GM19238 (cell line): ENCODE data around the gene RNU1-4.
"Not testable (repeated sequence)": the region's sequence is repeated elsewhere in the genome, so short reads cannot be mapped to it uniquely, and the experiment has no call there.

ENCODE experiments used
- DNase-seq: peaks from one replicate; pipeline ENCODE4 v3.0.0; 2011; ENCODE audit warnings: low spot score; ENCODE audit not compliant: insufficient read length

RNU1-4 gene

DNA sequence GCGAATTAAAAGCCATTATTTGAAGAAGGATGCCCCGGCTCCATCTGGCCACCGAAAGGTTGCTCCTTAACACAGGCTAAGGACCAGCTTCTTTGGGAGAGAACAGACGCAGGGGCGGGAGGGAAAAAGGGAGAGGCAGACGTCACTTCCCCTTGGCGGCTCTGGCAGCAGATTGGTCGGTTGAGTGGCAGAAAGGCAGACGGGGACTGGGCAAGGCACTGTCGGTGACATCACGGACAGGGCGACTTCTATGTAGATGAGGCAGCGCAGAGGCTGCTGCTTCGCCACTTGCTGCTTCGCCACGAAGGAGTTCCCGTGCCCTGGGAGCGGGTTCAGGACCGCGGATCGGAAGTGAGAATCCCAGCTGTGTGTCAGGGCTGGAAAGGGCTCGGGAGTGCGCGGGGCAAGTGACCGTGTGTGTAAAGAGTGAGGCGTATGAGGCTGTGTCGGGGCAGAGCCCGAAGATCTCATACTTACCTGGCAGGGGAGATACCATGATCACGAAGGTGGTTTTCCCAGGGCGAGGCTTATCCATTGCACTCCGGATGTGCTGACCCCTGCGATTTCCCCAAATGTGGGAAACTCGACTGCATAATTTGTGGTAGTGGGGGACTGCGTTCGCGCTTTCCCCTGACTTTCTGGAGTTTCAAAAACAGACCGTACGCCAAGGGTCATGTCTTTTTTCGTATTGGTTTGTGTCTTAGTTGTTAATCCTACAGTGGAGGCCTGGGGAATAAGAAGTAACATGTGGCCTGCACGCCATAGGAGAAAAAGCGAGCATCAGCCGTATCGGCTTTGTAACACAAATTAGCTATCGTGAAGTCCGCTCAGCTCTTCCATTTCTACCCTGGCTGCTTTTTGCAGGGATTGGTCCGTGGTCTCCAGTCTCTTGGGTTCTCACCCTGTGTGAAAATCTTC is at the start of gene RNU1-4:
TSS of gene RNU1-4 (plus strand) at position 470 of the 918 bp plus-strand sequence.
- not testable (repeated sequence) for DNase-seq

DNA sequence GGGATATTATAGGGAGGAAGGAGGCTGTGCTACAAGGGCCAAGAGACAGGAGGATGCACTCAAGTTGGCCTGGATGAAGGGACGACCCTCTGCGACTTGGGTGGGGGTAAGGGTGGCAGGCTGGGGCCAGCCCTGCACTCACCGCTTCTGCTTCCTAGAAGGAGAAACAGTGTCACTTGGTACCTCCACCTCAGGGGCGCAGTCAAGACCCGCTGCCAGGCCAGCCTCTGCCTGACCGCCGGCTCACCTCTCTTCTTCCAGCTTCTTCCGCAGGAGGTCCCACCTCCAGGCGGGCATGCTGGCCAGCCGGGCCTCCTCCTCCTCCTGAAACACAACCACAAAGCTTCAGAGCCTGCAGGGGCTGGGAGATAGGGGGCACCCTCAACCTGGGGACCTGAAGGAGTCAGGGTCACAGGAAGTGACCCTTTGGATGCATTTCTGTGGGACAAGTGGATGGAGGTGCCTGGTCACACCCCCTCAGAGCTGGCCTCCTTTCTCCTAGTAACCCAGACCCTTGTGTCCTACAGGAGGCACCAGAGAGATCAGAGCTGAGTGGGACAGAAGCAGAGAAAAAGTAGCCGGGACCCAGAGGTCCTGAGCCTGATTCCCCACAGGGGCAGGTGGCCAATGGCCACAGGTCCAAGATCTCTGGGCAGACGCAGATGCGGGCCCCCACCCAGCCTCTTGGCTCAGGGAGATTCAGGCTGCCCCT is 49.2 kb upstream of the RNU1-4 start:
- DNase-seq = not testable (repeated sequence)

DNA sequence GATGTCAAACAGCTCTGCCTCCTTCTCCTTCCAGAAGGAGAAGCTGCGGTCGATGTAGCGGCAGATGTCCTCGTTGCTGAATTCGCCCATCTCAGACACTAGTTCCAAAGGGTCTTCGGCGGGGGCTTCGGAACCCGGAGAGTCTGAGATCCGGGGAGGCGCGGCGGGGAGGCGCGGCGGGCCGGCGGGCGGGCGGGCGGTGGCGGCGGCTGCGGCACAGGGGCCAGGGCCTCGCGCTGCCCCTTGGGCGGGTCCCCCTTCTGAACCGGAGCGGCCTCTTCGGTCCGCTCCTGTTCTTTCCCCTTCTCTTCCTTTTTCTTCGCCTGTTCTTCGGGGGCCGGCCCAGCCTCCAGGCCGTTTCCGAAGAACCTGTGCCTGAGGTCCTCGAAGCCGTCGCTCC is 48.0 kb upstream of the RNU1-4 start:
- not testable (repeated sequence) for DNase-seq

DNA sequence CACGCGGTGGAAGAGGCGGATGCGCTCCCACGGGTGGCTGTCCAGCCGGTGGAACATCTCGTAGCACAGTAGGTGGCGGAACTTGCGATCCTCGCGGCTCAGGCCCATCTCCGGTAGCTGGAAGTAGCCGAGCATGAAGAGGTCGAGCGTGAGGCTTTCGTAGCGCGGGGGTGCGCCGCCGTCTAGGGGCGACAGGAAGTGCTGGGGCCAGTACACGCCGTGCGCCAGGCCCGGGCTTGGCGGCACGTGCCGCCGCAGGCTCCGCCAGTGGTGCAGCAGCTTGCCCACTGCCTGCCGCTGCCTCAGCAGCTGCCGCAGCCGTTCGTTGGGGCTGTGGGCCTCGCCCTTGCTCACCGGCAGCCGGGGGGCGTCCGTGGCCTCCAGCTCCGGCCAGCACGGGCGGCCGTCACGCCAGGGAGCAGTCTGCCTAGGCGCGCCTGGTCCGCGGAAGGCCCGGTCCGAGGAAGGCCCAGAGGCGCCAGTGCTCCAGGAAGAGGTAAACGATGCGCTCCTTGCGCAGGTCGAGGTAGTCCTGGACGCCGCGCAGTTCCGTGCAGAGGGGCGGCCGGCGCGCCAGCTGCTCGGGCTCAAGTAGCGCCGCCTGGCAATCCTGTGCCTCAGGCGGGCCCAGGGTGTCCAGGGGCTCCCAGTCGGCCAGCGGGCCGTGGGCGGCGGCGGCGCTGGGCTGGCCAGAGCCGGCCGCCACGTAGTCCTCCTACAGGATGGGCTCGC is 47.4 kb upstream of the RNU1-4 start:
- DNase-seq = not testable (repeated sequence)

DNA sequence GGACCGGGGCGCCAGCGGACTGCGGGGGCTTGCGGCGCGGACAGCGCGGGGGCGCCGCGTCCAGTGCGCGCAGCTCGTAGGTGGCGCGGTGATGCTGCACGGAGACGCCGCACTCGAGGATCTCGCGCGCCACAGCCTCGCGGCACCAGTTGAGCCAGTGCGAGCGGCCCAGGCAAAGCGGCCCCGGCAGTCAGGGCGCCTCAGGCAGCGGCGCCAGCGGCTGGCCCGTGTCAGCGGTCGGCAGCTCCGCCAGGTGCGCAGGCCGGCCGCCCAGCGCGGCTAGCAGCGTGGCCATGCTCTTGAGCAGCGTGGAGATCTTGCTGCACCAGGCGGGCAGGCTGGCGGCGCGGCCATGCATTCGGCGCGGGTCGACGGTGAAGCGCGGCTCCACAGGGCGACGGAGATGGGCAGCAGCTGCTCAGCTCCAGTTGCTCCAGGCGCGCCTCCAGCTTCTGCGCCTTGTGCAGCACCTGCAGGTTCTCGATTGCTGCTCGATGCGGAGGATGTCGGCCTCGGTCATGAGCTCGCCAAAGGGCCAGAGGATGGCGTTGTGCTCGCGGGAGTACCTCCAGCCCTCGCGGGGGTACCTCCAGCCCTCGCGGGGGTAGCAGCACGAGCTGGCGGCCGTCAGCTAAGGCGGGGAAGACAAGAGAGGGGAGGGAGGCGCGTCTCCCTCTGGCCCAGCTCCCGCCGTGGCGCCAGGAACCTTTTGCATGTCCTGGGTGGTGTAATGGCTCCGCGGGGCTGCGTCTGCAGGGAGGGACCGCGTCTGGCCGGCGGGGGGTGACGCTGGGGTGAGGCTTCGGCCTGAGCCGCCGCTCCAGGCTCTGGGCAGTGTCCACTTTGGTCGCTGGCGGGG is 46.6 kb upstream of the RNU1-4 start:
- DNase-seq = not testable (repeated sequence)

DNA sequence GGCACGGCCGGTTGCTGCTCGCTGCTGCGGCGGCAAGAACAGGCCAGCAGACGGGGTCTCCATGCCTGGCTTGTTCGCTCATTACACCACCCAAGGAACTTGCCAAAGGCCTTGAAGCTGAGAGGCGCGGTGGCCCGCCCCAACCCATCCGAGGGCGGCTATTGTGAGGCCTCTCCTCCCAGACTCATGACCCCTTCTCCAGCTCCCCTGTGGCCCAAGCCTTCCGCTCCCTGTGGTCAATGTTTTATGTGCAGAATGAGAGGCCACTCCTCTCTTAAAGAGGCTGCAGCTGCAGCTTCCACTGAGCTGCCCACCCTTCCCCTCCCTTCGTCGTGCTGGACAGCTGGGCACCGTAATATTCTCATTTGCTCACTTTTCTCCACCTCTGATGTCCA is 46.0 kb upstream of the RNU1-4 start:
- DNase-seq = not testable (repeated sequence)

DNA sequence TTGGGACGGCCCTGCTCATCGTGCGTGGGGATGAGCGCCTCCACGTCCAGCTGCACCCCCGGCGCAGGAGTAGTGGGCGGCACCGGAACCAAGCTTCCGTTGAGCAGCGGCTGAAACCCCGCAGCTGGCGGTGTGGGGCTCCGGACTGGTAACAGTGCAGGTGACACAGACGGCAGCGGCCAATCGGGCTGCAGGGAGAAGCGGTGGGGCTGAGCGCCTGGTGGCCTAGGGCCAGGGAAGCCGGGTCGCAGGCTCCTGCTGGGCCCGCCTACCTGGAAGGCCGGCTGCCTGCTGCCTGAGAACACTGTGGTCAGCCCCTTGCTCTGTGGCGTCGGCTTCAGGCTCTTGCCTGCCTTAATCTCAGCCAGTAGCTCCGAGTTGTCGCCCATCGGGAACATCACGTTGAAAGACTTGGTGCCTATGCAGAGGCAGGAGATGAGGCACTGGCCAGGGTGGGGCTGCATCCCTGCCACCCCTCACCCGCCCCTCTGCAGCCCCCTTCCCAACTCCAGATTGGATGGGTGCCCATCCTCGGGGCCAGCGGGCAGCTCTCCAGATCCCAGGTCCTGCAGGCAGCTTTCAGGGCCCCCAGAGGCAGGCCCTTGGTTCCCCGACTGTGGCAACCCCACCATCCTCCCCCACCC is 43.7 kb upstream of the RNU1-4 start:
- DNase-seq = not testable (repeated sequence)

DNA sequence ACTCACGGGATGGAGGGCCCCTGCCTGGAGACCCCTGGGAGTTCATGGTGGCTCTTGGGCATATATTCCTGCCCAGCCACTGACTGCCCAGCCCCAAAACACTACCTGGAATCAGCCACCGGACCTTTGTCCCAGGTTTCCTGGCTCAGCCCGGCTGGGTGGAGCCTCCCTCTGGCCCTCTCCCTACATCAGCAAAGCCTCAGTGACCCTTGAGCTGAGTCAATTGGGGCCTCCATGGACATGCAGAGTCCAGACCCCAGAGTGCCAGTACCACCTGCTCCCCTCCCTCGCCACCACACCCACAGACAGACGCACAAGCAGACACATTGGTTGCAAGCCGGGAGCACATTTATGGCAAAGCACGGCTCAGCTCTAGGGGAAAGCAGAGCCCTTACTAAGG is 43.2 kb upstream of the RNU1-4 start:
- not testable (repeated sequence) for DNase-seq

DNA sequence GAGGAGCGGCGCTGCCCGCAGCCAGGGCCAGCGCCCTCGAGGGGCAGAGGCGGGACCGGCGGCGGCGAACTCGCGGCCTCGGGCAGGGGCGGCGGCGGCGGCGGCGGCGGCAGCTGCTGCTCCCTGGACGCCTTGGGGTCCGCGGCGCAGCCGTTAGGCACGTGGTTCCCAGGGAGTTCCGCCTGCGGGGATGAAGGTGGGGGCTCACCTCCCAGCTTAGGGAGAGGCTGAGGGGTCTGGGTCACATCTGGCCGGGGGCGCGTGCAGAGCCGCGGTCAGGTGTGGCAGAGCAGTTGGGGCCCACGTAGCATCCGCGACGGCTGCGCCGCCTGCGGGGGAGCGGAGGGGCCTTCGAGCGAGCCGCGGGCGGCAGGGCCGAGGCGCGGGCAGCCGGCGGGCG is 40.9 kb upstream of the RNU1-4 start:
- not testable (repeated sequence) for DNase-seq

DNA sequence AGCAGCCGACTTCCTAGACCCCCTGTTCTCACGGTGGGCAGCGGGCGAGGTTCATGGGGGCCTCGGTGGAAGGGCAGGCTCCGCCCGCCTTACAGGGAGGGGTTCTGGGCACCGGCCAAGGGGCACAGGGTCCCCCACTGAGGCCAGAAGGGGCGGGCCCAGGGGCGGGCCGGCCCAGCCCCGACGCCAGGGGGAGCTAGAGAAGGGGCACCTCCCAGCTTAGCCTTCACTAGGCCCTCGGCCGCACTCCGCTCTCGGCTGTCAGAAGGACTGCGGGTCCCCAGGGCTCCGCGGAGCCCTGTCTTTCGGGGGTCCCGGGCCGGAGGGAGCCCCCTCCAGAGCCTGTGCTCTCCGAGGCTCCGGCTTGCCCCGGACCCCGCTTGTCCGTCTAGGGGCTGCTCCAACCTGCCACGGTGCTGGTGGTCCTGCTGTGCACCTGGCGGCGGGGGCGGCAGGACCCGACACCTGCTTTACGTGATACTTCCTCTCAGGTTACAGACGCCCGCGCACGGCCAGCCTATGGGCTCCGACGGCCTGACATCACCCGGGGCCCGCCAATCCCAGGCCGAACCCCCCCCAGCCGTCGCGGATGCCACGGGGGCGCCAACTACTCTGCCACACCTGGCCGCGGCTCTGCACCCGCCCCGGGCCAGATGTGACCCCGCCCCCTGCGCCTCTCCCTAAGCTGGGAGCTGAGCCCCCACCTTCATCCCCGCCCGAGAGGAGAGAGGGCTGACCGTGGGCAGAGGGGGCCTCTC is 40.0 kb upstream of the RNU1-4 start:
- DNase-seq = not testable (repeated sequence)

DNA sequence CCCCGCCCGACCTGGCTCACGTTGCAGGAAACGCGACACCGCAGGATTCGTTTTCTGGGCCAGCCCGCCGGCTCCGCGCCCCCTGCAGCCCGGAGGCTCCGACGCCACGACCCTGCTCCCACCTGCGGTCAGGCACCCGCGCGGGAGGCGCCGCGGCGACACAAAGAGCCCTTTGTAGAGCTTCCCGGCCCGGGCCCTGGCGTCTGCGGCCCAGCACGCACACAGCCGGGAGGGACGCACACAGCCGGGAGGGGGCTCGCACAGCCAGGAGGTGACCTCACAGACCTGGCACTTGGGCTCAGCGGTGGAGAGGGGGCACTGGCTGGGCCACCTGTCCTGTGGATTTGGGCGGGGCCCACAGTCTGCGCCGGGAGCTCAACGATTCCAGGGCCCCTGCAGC is 39.1 kb upstream of the RNU1-4 start:
- not testable (repeated sequence) for DNase-seq

DNA sequence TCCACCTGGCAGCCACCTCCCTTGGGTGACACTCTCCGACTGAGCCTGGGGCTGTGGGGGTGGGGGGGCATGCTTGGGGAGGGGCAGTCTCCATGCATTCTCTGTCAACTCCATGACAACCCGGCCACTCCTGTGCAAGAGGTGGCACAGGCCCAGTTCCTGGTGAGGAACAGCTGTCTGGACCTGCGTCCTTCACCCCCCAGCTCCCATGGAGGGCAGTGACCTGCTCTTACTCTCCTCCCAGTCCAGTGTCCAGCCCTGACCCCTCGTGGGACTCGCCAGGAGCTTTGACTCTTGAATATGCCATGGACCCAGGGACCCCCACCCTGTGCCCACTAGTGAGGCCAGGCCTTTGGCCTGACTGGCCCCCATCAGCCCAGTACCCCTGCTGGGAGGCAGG is 38.0 kb upstream of the RNU1-4 start:
- not testable (repeated sequence) for DNase-seq

DNA sequence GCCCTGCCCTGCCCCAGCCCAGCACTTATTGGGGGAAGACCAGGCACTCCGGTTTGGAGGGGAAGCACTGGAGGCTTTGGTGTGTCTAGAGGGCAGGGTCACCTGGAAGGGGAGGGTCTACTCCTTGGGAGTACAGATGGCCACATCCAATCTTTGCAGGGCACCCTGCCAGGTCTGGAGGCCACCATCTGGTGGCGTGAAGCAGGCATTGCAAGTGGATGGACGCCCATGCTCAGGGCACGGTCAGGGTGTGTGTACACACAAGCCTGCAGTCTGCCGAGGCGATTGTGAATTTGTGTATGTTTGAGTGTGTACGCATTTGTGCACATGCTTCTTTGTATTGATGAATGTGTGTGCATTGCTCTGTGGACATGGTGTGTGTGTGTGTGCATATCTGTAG is 37.2 kb upstream of the RNU1-4 start:
- DNase-seq = not testable (repeated sequence)

DNA sequence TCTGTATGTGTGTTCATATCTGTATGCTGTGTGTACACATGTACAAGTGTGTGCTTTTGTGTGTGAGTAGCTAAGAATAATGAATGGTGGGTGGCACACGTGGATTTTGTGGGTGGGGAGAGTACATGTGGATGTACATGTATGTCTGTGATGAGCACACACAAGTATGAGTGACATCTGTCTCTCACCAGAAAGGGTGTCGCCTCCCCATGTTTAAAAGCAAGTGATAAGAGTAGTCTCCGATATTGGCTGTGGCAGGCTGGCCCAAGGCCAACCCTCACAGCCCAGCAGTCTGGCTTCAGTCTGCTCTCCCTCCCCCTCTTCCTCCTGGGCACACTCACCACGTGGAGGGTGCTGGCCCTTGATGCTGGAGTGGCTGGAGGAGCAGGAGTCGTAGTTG is 36.7 kb upstream of the RNU1-4 start:
- DNase-seq = not testable (repeated sequence)

DNA sequence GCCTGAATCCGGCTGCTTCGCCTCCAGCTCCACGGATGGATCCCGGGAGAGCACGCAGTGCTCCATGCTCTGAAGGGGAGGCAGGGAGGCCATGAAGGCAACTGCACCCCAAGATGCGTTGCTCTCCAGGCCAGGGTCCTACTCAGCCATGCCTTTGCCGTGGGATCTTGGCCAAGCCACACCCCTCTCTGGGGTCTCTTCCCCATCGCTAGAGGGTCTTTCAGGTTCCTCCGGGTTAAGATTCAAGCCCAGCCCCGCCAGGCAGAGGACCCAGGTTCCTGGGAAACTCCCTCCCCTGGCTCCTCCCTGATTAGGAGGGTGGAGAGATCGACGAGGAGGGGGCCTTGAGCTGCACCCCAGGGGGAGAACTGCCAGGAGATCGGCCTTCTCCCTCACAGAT is 36.2 kb upstream of the RNU1-4 start:
- not testable (repeated sequence) for DNase-seq

DNA sequence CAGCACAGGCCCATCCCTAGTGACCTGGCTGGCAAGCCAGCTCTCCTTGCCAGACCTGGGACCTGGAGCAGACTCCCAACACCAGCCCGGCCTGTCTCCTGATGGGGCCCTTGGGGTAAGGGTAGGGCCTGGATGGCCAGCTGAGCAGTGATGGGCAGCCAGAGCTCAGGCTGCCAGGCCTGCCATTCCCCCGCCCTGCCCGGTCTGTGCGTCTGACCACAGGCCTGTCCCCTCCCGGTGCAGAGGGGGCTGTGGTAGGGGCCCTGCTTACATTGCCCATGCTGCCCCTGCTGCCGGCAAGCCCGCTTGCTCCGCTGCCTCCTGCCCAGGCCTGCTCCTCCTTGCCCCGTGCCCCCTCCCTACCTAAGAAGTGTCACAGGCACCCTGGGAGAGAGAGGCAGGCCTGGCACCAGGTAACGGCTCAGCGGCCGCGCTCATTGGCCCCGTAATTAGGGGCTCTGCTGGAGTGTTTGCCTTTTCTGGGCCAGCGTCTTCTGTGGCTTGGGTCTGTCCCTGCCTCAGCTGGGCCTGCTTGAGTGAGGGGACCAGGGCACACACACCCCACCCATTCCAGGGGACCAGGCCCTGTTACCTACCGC is 35.7 kb upstream of the RNU1-4 start:
- DNase-seq = not testable (repeated sequence)

DNA sequence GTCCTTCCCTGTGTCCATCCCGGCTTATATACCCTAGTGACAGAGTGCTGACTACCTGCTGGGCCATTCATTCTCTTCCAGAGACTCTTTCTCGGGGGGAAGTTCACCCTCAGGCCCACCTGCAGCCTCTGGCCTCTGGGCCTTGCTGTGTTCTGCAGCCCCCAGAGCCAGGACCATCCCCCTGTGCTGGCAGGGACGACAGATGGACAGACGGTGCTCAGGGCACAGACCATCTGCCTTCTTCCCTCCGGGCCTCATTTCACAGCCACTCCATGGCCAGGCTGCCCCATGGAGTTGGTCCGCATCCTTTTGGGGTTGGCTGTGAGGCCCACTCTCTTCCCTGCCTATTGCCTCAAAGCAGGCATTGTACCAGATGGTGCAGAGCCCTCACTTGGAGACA is 34.0 kb upstream of the RNU1-4 start:
- DNase-seq = not testable (repeated sequence)

DNA sequence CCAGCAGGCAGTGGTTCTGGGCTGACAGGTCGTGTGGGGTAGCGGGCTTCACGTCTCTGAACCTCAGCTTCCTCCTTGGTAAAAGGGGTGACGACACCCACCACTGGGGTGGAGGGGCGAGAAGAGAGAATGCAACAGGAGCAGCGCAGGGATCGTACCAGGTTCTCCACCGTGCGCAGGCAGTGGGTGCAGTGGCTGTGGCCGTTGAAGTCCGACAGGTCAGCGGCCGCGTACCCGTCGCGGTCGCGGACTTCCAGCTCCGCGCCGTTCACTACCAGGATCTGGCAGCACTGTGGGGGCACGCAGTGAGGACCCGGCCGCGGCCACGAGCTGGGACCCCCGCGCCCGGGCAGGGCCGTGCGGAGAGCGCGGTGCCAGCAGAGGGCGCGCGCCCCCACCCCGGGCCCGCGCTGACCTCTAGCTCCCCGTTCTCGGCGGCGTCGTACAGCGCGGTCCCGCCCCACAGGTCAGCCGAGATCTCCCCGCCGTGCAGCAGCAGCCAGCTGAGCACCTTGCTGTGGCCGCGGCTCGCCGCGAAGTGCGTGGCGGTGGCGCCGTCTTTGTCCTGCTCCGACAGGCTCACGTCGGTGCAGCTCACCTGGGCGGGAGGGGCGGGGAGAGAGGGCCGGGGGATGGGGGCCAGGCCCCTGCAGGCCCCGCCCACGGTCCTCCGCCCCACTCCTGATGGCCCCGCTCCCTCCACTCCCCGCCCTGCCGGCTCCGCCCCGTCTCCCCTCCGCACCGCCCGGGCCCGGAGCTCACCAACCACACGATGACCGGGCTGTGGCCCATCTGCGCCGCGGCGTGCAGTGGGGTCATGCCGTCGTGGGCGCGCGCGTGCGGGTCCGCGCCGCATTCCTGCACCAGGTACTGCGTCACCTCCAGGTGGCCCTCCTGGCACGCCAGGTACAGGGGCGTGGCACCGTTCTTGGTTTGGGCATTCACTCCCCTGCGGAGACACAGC is 32.9 kb upstream of the RNU1-4 start:
- DNase-seq = not testable (repeated sequence)
